ENCODE results near the gene HDHD2.
A peak's percentile ranks its signal among the peaks of the same experiment; 100 is the strongest.
"Not testable (repeated sequence)": the region's sequence is repeated elsewhere in the genome, so short reads cannot be mapped to it uniquely, and the experiment has no call there.

Gene HDHD2

GRCh38 chr18:47150029-47150823 lies at the start of gene HDHD2:
TSS of gene HDHD2 (minus strand) at chr18:47150500. CDS start at chr18:47136439, 14,061 bp downstream.
- DNase-seq = peak; percentile 66

GRCh38 chr18:47195961-47196360 lies 45.7 kb upstream of the HDHD2 start:
- DNase-seq = not testable (repeated sequence)

- no peak for DNase-seq
These were observed 41.7 kb upstream of the HDHD2 start for GRCh38 chr18:47191961-47192360.

GRCh38 chr18:47187721-47188120 lies 37.4 kb upstream of the HDHD2 start:
- no peak for DNase-seq

- DNase-seq = no peak
These were observed 34.2 kb upstream of the HDHD2 start for GRCh38 chr18:47184419-47185050.

GRCh38 chr18:47182156-47182555 lies 31.9 kb upstream of the HDHD2 start:
- DNase-seq = not testable (repeated sequence)

GRCh38 chr18:47180765-47181164 lies 30.5 kb upstream of the HDHD2 start:
- DNase-seq = no peak

- no peak for DNase-seq
These were observed 29.2 kb upstream of the HDHD2 start for GRCh38 chr18:47179520-47179919.

- peak; percentile 85 for DNase-seq
These were observed 25.7 kb upstream of the HDHD2 start, which contains the start of gene IER3IP1 for GRCh38 chr18:47175898-47176575. TSS of gene IER3IP1 (minus strand) at chr18:47176364. CDS start at chr18:47176277, 87 bp downstream.

GRCh38 chr18:47175283-47175897 lies 25.1 kb upstream of the HDHD2 start:
- no peak for DNase-seq

GRCh38 chr18:47174545-47175116 lies 24.3 kb upstream of the HDHD2 start:
- DNase-seq = no peak

- no peak for DNase-seq
These were observed 22.2 kb upstream of the HDHD2 start for GRCh38 chr18:47172476-47172875.

GRCh38 chr18:47168913-47169312 lies 18.6 kb upstream of the HDHD2 start:
- no peak for DNase-seq

GRCh38 chr18:47168509-47168908 lies 18.2 kb upstream of the HDHD2 start:
- no peak for DNase-seq

GRCh38 chr18:47166294-47166693 lies 16.0 kb upstream of the HDHD2 start:
- no peak for DNase-seq

GRCh38 chr18:47163241-47163640 lies 12.9 kb upstream of the HDHD2 start:
- DNase-seq = no peak

- DNase-seq = no peak
These were observed 10.0 kb upstream of the HDHD2 start for GRCh38 chr18:47160256-47160655.

GRCh38 chr18:47158404-47158803 lies 8.1 kb upstream of the HDHD2 start:
- not testable (repeated sequence) for DNase-seq

GRCh38 chr18:47151439-47151838 lies 1.1 kb upstream of the HDHD2 start:
- no peak for DNase-seq

- no peak for DNase-seq
These were observed 595 bp upstream of the HDHD2 start for GRCh38 chr18:47150824-47151366.

- no peak for DNase-seq
These were observed 757 bp downstream of the HDHD2 start for GRCh38 chr18:47149457-47150028.

GRCh38 chr18:47146206-47146605 lies 4.1 kb downstream of the HDHD2 start:
- no peak for DNase-seq
